OCI-LY1 (cell line): ENCODE results near the gene JAKMIP3.

ENCODE experiments used
- H2AFZ ChIP-seq: fragments of 200-600 bp; sonication (generic), shearing (Covaris generic); 2 replicates; pipeline ENCODE4 v1.6.0; 2014; ENCODE audit warnings: antibody characterized with exemption, mild to moderate bottlenecking, low read length
- H3F3A ChIP-seq: fragments of 200-600 bp; sonication (generic), shearing (Covaris generic); 2 replicates; pipeline ENCODE4 v1.6.0; 2014; ENCODE audit warnings: mild to moderate bottlenecking, antibody characterized with exemption, low read length, moderate library complexity; ENCODE audit not compliant: insufficient read depth
- H3K27ac ChIP-seq: fragments of 200-600 bp; sonication (generic); 2 replicates; pipeline ENCODE4 v1.5.1; 2014; ENCODE audit warnings: low read length, mixed run types, mild to moderate bottlenecking, low read depth; ENCODE audit not compliant: poor library complexity, severe bottlenecking
- H3K27me3 ChIP-seq: fragments of 200-600 bp; sonication (generic); 2 replicates; pipeline ENCODE4 v1.6.0; 2014; ENCODE audit warnings: antibody characterized with exemption, mild to moderate bottlenecking, low read length, moderate library complexity; ENCODE audit not compliant: insufficient read depth
- H3K36me3 ChIP-seq: fragments of 200-600 bp; sonication (generic); 2 replicates; pipeline ENCODE4 v1.6.1; 2014; ENCODE audit warnings: mild to moderate bottlenecking, antibody characterized with exemption, low read length, moderate library complexity, mixed read lengths; ENCODE audit not compliant: insufficient read depth
- H3K4me1 ChIP-seq: fragments of 200-600 bp; sonication (generic); 2 replicates; pipeline ENCODE4 v1.5.1; 2014; ENCODE audit warnings: mild to moderate bottlenecking, low read length, moderate library complexity; ENCODE audit not compliant: insufficient read depth, severe bottlenecking
- H3K4me2 ChIP-seq: fragments of 200-600 bp; sonication (generic), shearing (Covaris generic); 2 replicates; pipeline ENCODE4 v1.6.1; 2014; ENCODE audit warnings: low read length
- H3K4me3 ChIP-seq: fragments of 200-600 bp; sonication (generic); 2 replicates; pipeline ENCODE4 v1.5.1; 2014; ENCODE audit warnings: low read length, low read depth, mild to moderate bottlenecking, mixed read lengths; ENCODE audit not compliant: poor library complexity, severe bottlenecking
- H3K79me2 ChIP-seq: fragments of 200-600 bp; shearing (Covaris generic); 2 replicates; pipeline ENCODE4 v1.6.1; 2016; ENCODE audit warnings: mixed run types, low read length, mixed read lengths; ENCODE audit not compliant: insufficient read depth
- H3K9ac ChIP-seq: fragments of 200-600 bp; sonication (generic), shearing (Covaris generic); 2 replicates; pipeline ENCODE4 v1.6.1; 2014; ENCODE audit warnings: mild to moderate bottlenecking, low read length, mixed read lengths
- H3K9me2 ChIP-seq: fragments of 200-600 bp; sonication (generic), shearing (Covaris generic); 2 replicates; pipeline ENCODE4 v1.6.1; 2014; ENCODE audit warnings: low read depth, mild to moderate bottlenecking, low read length, mixed read lengths
- H3K9me3 ChIP-seq: fragments of 200-600 bp; shearing (Covaris generic); 2 replicates; pipeline ENCODE4 v1.6.1; 2014; ENCODE audit warnings: low read length, mixed read lengths
- H4K20me1 ChIP-seq: fragments of 200-600 bp; sonication (generic), shearing (Covaris generic); 2 replicates; pipeline ENCODE4 v1.6.0; 2016; ENCODE audit warnings: mild to moderate bottlenecking, low read length; ENCODE audit not compliant: insufficient read depth
- EZH2 ChIP-seq: fragments of 200-600 bp; sonication (generic), shearing (Covaris generic); IDR thresholded peaks from 2 replicates; pipeline ENCODE4 v1.8.0; 2017; ENCODE audit warnings: borderline replicate concordance, mixed run types, mild to moderate bottlenecking, antibody characterized with exemption, low read length, moderate library complexity, mixed read lengths
- TF ChIP-seq, protein P1 (sequence below): fragments of 200-600 bp; sonication (generic), shearing (Covaris generic); IDR thresholded peaks from 2 replicates; pipeline ENCODE4 v1.5.1; 2017; ENCODE audit warnings: mild to moderate bottlenecking, antibody characterized with exemption, low read length, moderate library complexity, mixed read lengths

The JAKMIP3 gene

DNA sequence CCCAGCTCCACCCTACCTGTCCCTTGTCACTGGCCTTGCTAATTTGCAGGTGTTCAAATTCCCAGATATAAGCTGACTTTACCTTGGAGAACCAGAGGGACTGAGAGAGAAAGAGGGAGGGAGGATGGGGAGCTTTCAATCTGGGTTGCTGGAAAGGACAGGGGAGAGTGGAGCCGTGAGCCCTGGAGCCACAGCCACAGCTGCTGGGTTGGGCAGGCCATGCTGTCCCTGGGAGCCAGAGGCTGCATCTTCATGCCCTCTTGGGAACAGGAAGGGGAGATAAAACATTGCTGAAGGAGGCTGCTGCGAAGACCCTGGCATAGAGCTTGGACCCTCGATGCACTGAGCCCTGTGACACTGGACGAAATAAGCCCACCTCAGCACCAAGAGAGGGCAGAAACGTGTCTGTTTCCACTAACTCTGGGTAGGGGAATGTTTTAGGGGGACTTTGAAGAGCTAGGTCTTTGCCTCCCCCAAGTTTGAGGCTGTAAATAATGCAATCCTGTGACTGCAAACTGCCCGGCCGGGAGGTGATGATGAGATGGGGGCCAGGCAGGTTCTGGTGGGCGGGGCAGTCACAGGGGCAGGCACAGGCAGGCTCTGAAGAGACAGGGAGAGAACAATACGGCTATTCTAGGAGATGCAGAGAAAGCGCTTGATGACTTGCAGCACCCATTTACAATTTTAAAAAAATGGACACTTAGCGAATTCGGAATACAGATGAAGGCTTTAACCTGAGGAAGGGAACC, 5.8 kb upstream of the JAKMIP3 start:
- no peak overlapping the region for H3K27ac ChIP-seq
- no peaks in the 10 kb centered on the region for H4K20me1 ChIP-seq
- no peak overlapping the region for H2AFZ ChIP-seq
- no peak overlapping the region for H3K4me2 ChIP-seq
- H3K36me3 ChIP-seq, result no peaks in the 10 kb centered on the region
- no peaks in the 10 kb centered on the region for H3K4me1 ChIP-seq
- no peak overlapping the region for H3K9ac ChIP-seq
- H3F3A ChIP-seq, result no peaks in the 10 kb centered on the region
- TF ChIP-seq, protein P1, sequence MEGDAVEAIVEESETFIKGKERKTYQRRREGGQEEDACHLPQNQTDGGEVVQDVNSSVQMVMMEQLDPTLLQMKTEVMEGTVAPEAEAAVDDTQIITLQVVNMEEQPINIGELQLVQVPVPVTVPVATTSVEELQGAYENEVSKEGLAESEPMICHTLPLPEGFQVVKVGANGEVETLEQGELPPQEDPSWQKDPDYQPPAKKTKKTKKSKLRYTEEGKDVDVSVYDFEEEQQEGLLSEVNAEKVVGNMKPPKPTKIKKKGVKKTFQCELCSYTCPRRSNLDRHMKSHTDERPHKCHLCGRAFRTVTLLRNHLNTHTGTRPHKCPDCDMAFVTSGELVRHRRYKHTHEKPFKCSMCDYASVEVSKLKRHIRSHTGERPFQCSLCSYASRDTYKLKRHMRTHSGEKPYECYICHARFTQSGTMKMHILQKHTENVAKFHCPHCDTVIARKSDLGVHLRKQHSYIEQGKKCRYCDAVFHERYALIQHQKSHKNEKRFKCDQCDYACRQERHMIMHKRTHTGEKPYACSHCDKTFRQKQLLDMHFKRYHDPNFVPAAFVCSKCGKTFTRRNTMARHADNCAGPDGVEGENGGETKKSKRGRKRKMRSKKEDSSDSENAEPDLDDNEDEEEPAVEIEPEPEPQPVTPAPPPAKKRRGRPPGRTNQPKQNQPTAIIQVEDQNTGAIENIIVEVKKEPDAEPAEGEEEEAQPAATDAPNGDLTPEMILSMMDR, result no peak
- no peak for TF ChIP-seq EZH2
- H3K27me3 ChIP-seq, result no peaks in the 10 kb centered on the region
- H3K79me2 ChIP-seq, result no peaks in the 10 kb centered on the region
- H3K4me3 ChIP-seq, result no peak overlapping the region
- H3K9me3 ChIP-seq, result no peaks in the 10 kb centered on the region
- no peaks in the 10 kb centered on the region for H3K9me2 ChIP-seq

DNA sequence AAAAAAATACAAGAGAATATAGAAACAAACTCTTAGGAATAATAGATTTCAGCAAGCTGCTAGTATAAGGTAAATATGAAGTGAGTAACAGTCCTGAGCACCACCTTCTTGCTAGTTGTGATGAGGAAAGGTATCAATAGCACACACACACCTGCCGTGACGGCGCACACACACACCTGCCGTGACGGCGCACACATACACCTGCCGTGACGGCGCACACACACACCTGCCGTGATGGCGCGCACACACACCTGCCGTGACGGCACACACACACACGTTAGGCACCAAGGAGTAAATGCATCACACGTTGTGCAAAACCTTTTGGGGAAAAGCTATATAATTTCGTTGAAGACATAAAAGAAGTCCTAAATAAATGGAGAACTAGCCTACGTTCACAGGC, 4.7 kb upstream of the JAKMIP3 start:
- TF ChIP-seq EZH2, result no peak
- TF ChIP-seq, protein P1, result no peak

DNA sequence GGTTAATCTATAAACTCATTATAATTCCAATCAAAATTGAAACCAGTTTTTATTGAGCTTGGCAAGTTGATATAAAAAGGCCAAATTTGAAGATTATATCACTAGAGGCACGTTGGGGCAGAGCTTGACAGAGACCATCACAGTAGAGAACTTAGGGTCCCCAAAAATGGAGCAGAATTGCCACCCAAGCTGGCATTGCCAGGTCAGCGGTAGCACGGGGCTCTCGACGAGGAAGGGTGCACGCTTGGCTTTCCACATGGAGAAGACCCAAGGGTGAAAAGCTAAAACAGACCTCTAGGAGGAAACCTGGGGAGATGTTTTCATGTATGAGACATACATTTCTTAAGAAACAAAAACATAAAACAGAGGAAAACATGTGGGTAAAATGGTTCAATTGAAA, 4.3 kb upstream of the JAKMIP3 start:
- H3K9me2 ChIP-seq, result no peaks in the 10 kb centered on the region
- TF ChIP-seq, protein P1, result no peak
- no peak for TF ChIP-seq EZH2
- H3K4me3 ChIP-seq, result no peak overlapping the region
- no peak overlapping the region for H3K27ac ChIP-seq
- no peaks in the 10 kb centered on the region for H3K9me3 ChIP-seq
- H3K79me2 ChIP-seq, result no peaks in the 10 kb centered on the region
- no peak overlapping the region for H2AFZ ChIP-seq
- no peaks in the 10 kb centered on the region for H3F3A ChIP-seq
- no peaks in the 10 kb centered on the region for H3K27me3 ChIP-seq
- no peak overlapping the region for H3K9ac ChIP-seq
- H3K4me1 ChIP-seq, result no peaks in the 10 kb centered on the region
- no peak overlapping the region for H3K4me2 ChIP-seq
- no peaks in the 10 kb centered on the region for H3K36me3 ChIP-seq
- no peaks in the 10 kb centered on the region for H4K20me1 ChIP-seq

More for the DNA sequence above, 4.7 kb upstream of the JAKMIP3 start:
- no peak overlapping the region for H2AFZ ChIP-seq
- no peak overlapping the region for H3K4me3 ChIP-seq
- no peaks in the 10 kb centered on the region for H3K4me1 ChIP-seq
- H4K20me1 ChIP-seq, result no peaks in the 10 kb centered on the region
- H3K4me2 ChIP-seq, result no peak overlapping the region
- no peaks in the 10 kb centered on the region for H3F3A ChIP-seq
- no peaks in the 10 kb centered on the region for H3K36me3 ChIP-seq
- H3K9me3 ChIP-seq, result no peaks in the 10 kb centered on the region
- H3K9ac ChIP-seq, result no peak overlapping the region
- no peaks in the 10 kb centered on the region for H3K27me3 ChIP-seq
- H3K27ac ChIP-seq, result no peak overlapping the region
- H3K9me2 ChIP-seq, result no peaks in the 10 kb centered on the region
- no peaks in the 10 kb centered on the region for H3K79me2 ChIP-seq
